HG03135 (cell line): ENCODE data around the gene ZNF791.
A peak's percentile ranks its signal among the peaks of the same experiment; 100 is the strongest.
"Not testable (repeated sequence)": the region's sequence is repeated elsewhere in the genome, so short reads cannot be mapped to it uniquely, and the experiment has no call there.

Experiments used
- ATAC-seq: cut with Tn5 transposase; IDR thresholded peaks from one replicate; pipeline ENCODE4 v1.9.1; 2021; ENCODE audit warnings: mild to moderate bottlenecking, moderate library complexity; ENCODE audit not compliant: unreplicated experiment

Gene ZNF791

DNA sequence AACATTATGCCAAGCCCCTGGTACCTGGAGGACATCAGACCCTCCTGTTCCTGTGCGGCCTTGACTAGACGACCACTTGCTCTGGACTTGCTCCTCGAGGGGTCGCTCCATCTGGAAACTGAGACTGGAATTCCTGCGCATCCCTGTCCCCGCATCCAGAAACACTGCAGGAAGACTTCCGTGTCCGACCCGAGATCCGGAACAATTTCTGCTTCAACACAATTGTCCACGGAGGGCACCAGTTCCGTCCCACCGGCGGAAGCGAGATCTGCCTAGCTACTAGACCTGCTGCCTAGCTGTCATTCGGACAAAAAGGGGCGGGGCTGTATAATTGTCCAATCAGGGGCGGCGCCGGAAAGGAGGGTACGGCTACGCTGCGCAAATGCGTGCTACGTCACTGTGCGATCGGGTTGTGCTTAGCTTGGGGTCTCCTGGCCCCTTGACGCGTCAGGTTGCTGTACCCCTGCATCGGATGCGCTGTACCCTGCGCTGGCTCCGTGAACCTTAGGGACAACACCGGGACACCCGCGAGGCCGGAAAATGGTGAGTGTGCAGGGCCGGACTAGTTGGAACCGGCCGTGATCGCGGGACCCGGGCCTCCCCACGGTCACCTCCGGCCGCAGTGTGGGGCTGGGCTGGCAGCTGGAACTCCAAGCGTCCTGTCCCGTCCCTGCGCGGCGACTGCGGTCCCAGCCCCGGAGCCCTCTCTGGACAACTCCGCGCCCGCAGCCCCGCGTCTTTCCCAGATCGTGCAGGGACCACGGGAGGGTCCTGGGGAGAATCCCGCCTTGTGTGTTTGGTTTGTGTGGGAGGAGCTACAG is at the start of gene ZNF791, which contains the start of gene ZNF490:
Gene ZNF791, plus strand, starts transcription at position 381 of the 821 bp plus-strand sequence. Its CDS starts 160 bp downstream, at position 541.
Gene ZNF490, minus strand, starts transcription at position 274 of the 821 bp plus-strand sequence. Its CDS starts 133 bp downstream, at position 141.
- peak; percentile 72 for ATAC-seq

DNA sequence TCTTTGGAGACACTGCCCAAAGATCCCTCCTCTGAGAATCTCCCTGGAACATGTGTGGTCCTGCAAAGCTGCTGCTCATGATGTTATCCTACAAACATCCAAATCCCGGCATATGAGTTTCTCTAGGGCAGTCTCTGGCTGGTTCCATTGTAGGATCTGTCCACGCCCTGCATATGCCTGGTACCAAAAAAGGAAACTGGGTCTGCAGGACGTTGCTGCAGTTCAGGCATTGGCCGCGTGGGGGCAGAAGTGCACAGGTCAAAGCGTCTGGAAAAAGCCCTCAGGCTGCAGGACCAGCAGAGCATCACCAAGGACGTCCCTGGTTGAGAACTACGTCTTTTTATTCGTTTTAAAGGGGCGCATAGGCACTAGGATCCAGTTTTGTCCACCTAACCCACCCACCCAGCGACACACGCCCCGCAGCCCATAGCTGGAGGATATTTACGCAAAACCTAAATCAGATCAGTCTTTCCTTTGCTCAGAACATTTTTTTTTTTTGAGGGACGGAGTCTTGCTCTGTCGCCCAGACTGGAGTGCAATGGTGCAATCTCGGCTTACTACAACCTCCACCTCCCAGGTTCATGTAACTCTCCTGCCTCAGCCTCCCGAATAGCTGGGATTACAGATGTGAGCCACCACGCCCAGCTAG is 46.6 kb upstream of the ZNF791 start:
- ATAC-seq = no peak

- ATAC-seq = not testable (repeated sequence)
Observed at GRCh38 chr19:12566380-12566779, 44.3 kb upstream of the ZNF791 start.

GRCh38 chr19:12567951-12568350 is 42.8 kb upstream of the ZNF791 start:
- no peak for ATAC-seq

DNA sequence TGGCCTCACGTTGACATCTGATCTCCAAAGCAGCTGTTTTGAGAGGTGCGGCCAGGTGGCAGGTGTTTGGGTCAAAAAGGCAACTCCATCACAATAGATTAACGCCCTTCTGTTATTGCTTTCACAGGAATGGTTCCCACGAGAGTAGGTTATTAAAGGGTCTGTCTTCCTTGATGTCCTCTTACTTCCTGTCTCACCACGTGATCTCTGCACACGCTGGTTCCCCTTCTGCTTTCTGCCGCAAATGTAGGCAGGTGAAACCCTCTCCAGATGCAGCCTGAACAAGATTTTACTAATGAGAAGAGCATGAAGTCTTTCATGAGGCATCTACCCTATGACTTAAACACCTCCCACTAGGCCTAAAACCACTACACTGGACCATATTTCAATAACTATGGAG is 36.7 kb upstream of the ZNF791 start:
- ATAC-seq = no peak

- no peak for ATAC-seq
Observed at GRCh38 chr19:12578641-12579040, 32.1 kb upstream of the ZNF791 start.

DNA sequence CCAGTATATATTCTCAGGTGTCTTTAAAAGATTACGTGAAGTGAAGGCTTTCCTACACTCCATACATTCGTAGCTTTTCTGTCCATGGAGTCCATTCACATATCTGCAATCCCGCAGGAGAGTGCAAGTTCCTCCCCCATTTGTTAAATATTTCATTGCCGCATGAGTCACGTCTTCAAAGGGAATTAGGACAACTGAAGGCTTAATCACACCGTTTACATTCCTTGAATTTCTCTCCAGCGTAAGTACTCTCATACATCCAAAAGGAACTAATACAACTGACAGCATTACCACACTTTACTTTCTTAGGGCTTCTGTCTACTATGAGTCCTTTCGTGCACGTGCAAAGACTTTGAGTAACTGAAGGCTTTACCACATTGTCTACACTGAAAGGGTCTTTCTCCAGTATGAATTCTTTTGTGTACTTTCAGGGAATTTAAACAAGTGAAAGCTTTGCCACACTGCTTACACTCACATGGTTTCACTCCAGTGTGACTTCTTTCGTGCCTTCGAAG is 30.5 kb upstream of the ZNF791 start:
- no peak for ATAC-seq

- no peak for ATAC-seq
Observed at GRCh38 chr19:12581100-12581499, 29.6 kb upstream of the ZNF791 start.

GRCh38 chr19:12596485-12596884 is 14.2 kb upstream of the ZNF791 start:
- no peak for ATAC-seq

- ATAC-seq = no peak
Observed at GRCh38 chr19:12596927-12597548, 13.7 kb upstream of the ZNF791 start.

DNA sequence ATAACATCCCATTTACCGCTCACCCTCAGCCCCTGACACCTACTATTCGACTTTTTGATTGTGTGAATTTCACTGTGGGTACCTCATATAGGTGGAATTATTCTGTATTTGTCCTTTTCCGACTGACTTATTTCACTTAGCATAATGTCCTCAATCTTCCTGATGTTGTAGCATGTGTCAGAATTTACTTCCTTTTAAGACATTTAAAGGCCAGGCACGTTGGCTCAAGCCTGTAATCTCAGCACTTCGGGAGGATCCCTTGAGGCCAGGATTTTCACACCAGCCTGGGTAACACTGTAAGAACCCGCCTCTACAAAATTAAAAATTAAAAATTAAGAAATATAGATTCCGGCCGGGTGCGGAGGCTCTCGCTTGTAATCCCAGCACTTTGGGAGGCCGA is 13.1 kb upstream of the ZNF791 start:
- ATAC-seq = no peak

GRCh38 chr19:12603714-12604113 is 7.0 kb upstream of the ZNF791 start:
- ATAC-seq = peak; percentile 71

DNA sequence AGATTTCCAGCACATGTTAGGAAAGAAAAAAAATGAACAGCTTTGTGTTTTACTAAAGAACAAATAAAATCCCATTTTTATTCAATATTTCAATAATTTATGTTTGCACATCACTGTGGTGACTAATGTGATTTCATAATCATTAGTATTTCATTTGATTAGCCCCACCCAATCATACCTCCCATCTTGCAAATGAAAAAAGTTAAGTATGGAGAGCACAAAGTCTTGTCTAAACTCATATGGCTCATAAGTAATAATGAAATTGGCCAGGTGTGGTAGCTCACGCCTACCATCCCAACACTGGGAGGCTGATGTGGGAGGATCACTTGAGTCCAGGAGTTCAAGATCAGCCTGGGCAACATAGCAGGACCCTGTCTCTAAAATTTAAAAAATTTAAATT is 3.9 kb upstream of the ZNF791 start:
- no peak for ATAC-seq

DNA sequence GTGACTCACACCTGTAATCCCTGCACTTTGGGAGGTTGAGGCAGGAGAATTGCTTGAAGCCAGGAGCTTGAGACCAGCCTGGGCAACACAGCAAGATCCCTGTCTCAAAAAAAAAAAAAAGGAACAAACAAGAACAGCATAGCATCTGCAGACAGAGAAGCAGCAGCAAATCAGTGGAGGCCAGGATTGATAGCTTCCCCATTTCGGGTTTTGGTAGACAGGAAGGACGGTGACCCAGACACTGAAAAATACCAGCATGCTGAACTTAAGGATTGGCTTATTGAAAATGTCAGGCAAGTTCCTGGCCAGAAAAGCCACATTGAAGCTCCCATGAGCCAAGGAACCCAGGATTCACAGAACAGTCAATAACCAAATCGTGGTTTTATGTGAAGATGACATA is 3.1 kb upstream of the ZNF791 start:
- ATAC-seq = no peak

DNA sequence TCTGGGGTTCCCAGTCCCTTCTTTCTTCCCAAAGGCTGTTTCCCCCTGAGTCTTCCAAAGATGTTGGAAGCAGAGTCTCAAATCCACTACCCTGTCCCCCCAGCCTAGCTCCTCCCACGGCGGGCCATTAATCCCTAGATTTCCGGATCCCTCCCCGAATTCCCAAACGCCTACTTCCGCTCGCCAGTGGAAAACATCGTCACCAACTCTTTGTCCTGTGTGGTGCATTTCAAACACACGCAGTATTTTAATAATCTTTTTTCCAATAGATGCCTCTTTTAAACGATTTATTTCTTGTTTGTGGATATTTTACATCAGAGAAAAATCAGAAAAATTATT is 610 bp downstream of the ZNF791 start:
- ATAC-seq = no peak

- ATAC-seq = no peak
Observed at GRCh38 chr19:12617646-12618045, 6.9 kb downstream of the ZNF791 start.

DNA sequence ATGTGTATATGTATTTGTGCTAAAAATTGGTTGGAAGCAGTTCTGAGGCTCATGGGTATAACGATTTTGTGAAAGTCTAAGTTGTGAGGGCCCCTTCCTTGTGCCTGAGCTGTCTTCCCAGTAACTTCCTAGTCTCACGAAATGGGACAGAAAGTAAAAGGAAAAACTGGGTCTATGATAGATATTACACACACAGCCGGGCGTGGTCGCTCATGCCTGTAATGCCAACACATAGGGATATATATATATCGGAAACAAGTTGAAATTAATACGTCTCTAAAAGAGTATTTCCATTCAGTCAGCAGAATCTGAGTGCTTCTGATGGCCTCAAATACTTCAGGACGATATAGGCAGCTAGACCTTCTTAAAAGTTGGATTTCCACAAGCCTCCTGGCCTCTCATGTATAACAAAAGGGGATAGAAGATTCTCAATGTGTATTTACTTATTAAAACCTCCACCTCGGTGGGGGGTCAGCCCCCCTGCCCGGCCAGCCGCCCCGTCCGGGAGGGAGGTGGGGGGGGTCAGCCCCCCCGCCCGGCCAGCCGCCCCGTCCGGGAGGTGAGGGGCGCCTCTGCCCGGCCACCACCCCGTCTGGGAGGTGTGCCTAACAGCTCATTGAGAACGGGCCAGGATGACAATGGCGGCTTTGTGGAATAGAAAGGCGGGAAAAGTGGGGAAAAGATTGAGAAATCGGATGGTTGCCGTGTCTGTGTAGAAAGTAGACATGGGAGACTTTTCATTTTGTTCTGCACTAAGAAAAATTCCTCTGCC is 10.7 kb downstream of the ZNF791 start:
- not testable (repeated sequence) for ATAC-seq

DNA sequence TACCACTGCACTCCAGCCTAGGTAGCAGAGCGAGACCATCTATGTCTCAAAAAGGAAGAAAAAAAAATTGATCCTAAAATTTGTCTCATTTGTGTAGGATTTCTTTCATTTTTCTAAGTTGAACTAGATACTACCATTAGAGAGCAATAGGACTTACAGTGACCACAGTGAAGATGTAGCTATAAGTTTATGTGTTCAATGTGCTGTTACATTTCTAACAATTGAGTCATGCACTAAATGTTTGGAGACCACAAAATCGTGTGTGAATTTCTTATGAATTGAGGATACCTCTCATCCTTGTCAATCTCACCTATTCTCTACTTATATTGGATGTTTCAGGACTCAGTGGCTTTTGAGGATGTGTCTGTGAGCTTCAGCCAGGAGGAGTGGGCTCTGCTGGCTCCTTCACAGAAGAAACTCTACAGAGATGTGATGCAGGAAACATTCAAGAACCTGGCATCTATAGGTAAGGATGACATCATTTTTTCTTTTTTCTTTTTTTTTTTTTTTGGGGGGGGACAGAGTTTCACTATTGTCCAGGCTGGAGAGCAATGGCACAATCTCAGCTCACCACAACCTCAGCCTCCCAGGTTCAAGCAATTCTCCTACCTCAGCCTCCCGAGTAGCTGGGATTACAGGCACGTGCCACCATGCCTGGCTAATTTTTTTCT is 12.8 kb downstream of the ZNF791 start:
- no peak for ATAC-seq

DNA sequence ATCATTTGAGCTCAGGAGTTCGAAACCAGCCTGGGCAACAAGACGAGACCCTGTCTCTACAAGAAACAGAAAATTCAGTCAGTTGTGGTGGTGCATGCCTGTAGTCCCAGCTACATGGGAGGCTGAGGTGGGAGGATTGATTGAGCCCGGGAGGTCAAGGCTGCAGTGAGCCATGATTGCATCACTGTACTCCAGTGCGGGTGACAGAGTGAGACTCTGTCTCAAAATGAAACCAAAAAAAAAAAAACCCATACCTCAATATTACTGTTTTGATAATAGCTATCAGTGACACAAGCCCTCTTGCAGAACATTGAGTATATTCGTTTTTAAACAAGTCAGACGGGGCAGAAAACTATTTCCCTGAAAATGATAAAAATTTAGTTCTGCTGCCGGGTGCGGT is 16.2 kb downstream of the ZNF791 start:
- no peak for ATAC-seq
